Spleen (tissue), 7 donors: ENCODE results near the gene RHOBTB3.
A peak's percentile ranks its signal among the peaks of the same experiment; 100 is the strongest.

Experiments
- CTCF ChIP-seq, 11 experiments: fragments of 200-600 bp in 7 of 11; fragments of 450-650 bp in 4 of 11; sonication (generic) in 4 of 11; IDR thresholded peaks in 8 of 11; conservative IDR thresholded peaks in 3 of 11; 1 replicate in 7 of 11; 2 replicates in 4 of 11; pipeline versions ENCODE4 v1.4.0 to v1.8.0; 2016 to 2021; ENCODE audit warnings: antibody characterized with exemption in 11 of 11, inconsistent platforms in 4 of 11, mild to moderate bottlenecking in 1 of 11
- POLR2A ChIP-seq, 3 donors: fragments of 450-650 bp; IDR thresholded peaks; one replicate each; pipeline ENCODE4 v1.5.1; 2017; ENCODE audit warnings: antibody characterized with exemption in 3 of 3, mild to moderate bottlenecking in 1 of 3
- POLR2AphosphoS5 ChIP-seq, 3 donors: sonication (generic); formaldehyde crosslinking; IDR thresholded peaks; one replicate each; pipeline ENCODE4 v1.5.1; 2017; ENCODE audit warnings: antibody characterized with exemption in 3 of 3
- donor health status: DM: no; HTN: no; CAD: no; lungs with moderate emphysema.
- donor health status: DM: no; HTN: no; CAD: no.
- donor health status: DM: no; HTN: no; CAD: no.

GRCh38 chr5:95730730-95731570 lies at the start of gene RHOBTB3:
- TF ChIP-seq CTCF (IDR thresholded peaks at IDR 0.05 in 8 of 11, conservative IDR thresholded peaks at IDR 0.05 in 3 of 11): peak in 2 of 11 experiments; percentile 5 to 17
- peak; percentile 66 to 92 (median 89) for TF ChIP-seq POLR2AphosphoS5 (IDR thresholded peaks at IDR 0.05)
- TF ChIP-seq POLR2A (IDR thresholded peaks at IDR 0.05): peak in 1 of 3 donors; percentile 52
